Measurements from ENCODE around the gene HNRNPCL4.
"Not testable (repeated sequence)": the region's sequence is repeated elsewhere in the genome, so short reads cannot be mapped to it uniquely, and the experiment has no call there.

HNRNPCL4 gene

GRCh38 chr1:13165531-13165930 is at the start of gene HNRNPCL4:
TSS of gene HNRNPCL4 (minus strand) at chr1:13165631. CDS start at chr1:13165467, 164 bp downstream.
- not testable (repeated sequence) for H3K4me1 ChIP-seq (ENCODE audit: insufficient read depth, low read length); H3K9ac ChIP-seq (ENCODE audit: low read depth, low read length); H3K9me3 ChIP-seq (ENCODE audit: control insufficient read depth, insufficient read depth, low read length); H3K36me3 ChIP-seq (ENCODE audit: insufficient read depth, low read length)

GRCh38 chr1:13208712-13209111 is 43.3 kb upstream of the HNRNPCL4 start:
- H3K36me3 ChIP-seq (ENCODE audit: insufficient read depth, low read length), result not testable (repeated sequence)

GRCh38 chr1:13201309-13201708 is 35.9 kb upstream of the HNRNPCL4 start, which contains the start of gene PRAMEF13:
TSS of gene PRAMEF13 (minus strand) at chr1:13201409. CDS start at chr1:13199589, 1,820 bp downstream.
- H3K9me3 ChIP-seq (ENCODE audit: control insufficient read depth, insufficient read depth, low read length); H3K36me3 ChIP-seq (ENCODE audit: insufficient read depth, low read length); H3K9ac ChIP-seq (ENCODE audit: low read depth, low read length); H3K4me1 ChIP-seq (ENCODE audit: insufficient read depth, low read length): not testable (repeated sequence)

More at GRCh38 chr1:13208712-13209111, 43.3 kb upstream of the HNRNPCL4 start:
- not testable (repeated sequence) for H3K9ac ChIP-seq (ENCODE audit: low read depth, low read length); H3K9me3 ChIP-seq (ENCODE audit: control insufficient read depth, insufficient read depth, low read length); H3K4me1 ChIP-seq (ENCODE audit: insufficient read depth, low read length)

- not testable (repeated sequence) for H3K36me3 ChIP-seq (ENCODE audit: insufficient read depth, low read length); H3K9me3 ChIP-seq (ENCODE audit: control insufficient read depth, insufficient read depth, low read length); H3K4me1 ChIP-seq (ENCODE audit: insufficient read depth, low read length); H3K9ac ChIP-seq (ENCODE audit: low read depth, low read length)
Observed at GRCh38 chr1:13171548-13171947, 6.1 kb upstream of the HNRNPCL4 start, which contains the start of gene PRAMEF9. TSS of gene PRAMEF9 (plus strand) at chr1:13171848. CDS start at chr1:13175281, 3,433 bp downstream.

- H3K36me3 ChIP-seq (ENCODE audit: insufficient read depth, low read length), result not testable (repeated sequence)
Observed at GRCh38 chr1:13155909-13156308, 9.5 kb downstream of the HNRNPCL4 start, which contains the start of gene PRAMEF26. TSS of gene PRAMEF26 (minus strand) at chr1:13156009. CDS start at chr1:13153095, 2,914 bp downstream.

GRCh38 chr1:13116754-13117153 is 48.7 kb downstream of the HNRNPCL4 start, which contains the start of gene HNRNPCL2:
TSS of gene HNRNPCL2 (minus strand) at chr1:13116854. CDS start at chr1:13116400, 454 bp downstream.
- H3K9ac ChIP-seq (ENCODE audit: low read depth, low read length); H3K36me3 ChIP-seq (ENCODE audit: insufficient read depth, low read length); H3K9me3 ChIP-seq (ENCODE audit: control insufficient read depth, insufficient read depth, low read length); H3K4me1 ChIP-seq (ENCODE audit: insufficient read depth, low read length): not testable (repeated sequence)

More at GRCh38 chr1:13155909-13156308, 9.5 kb downstream of the HNRNPCL4 start, which contains the start of gene PRAMEF26:
- H3K4me1 ChIP-seq (ENCODE audit: insufficient read depth, low read length); H3K9ac ChIP-seq (ENCODE audit: low read depth, low read length); H3K9me3 ChIP-seq (ENCODE audit: control insufficient read depth, insufficient read depth, low read length): not testable (repeated sequence)

Data from ES-I3 (cell line).